ENCODE data around the gene ZNF343. TPM values are rescaled to one million over a fixed set of nuclear protein-coding genes. Genes with fewer than 3 reads are reported as not detected.

ZNF343 gene
- total and polyA plus RNA-seq, 10 of the 15 experiments (the other 5 are each of a cell fraction or from before 2014, with no cell fraction given) = 1.3 to 11.1 (median 9.0) TPM

GRCh38 chr20:2536560-2536986 lies 27.9 kb upstream of the ZNF343 start, which contains the start of gene TMC2:
TMC2 (plus strand) TSS chr20:2536573; CDS start chr20:2536622, 49 bp downstream.
- no peaks in the 10 kb centered on the region for H3K4me1 ChIP-seq (ENCODE audit: control insufficient read depth, insufficient read depth, low read length)
- ChIA-PET CTCF (no interaction called here), POLR2A (no interaction called here), SMC1A (ENCODE audit: uncharacterized antibody, unreplicated experiment) (no interaction called here), RAD21 (ENCODE audit: unreplicated experiment) (no interaction called here)
- WGBS (ENCODE audit: insufficient coverage, insufficient replicate concordance, low lambda C conversion rate, missing lambda C conversion rate) = 40% methylated on average over 13 of the region's 13 CpGs
- no peak within 1 kb of the TSS for H3K9ac ChIP-seq (ENCODE audit: control insufficient read depth, insufficient read depth, low read length)
- FAIRE-seq (no peak), DNase-seq (ENCODE audit: low read depth, low spot score) (no peak), ATAC-seq (no peak)
- H3K27me3 ChIP-seq (replicated peaks in 1 of 2; ENCODE audit: control insufficient read depth in 2 of 2, insufficient read depth in 2 of 2, low read length in 1 of 2) = peaks cover 0 to 3% of the 10 kb centered on the region in 2 experiments; a peak in 2 of 4 replicates
- no TSS peak for BruUV-seq (replicated peaks)
- H3K4me2 ChIP-seq (ENCODE audit: control insufficient read depth, insufficient read depth) = no peak within 1 kb of the TSS
- H3K27ac ChIP-seq (ENCODE audit: control insufficient read depth, insufficient read depth) = no peak within 1 kb of the TSS
- in situ Hi-C loops (cut with MboI) = no loop called here
- H3K4me3 ChIP-seq = no peak within 1 kb of the TSS
- no peaks in the 10 kb centered on the region for H4K20me1 ChIP-seq (ENCODE audit: control insufficient read depth, insufficient read depth)
- no peaks in the 10 kb centered on the region for H3K79me2 ChIP-seq (ENCODE audit: control insufficient read depth, insufficient read depth, low read length)
- intact Hi-C loops (cut with micrococcal nuclease; ENCODE audit: unreplicated experiment) = no loop called here
- no peaks in the 10 kb centered on the region for H3K9me3 ChIP-seq (replicated peaks; ENCODE audit: control insufficient read depth, insufficient read depth, low read length)
- no peak within 1 kb of the TSS for H2AFZ ChIP-seq (ENCODE audit: control insufficient read depth, low read depth, low read length)
- H3K36me3 ChIP-seq (ENCODE audit: control insufficient read depth in 2 of 2, insufficient read depth in 2 of 2, low read length in 1 of 2) = no peaks in the 10 kb centered on the region
- TF ChIP-seq NR2C2 (IDR thresholded peaks at IDR 0.05; ENCODE audit: borderline replicate concordance, control insufficient read depth, insufficient read length, low read depth) (no peak), MEF2B (IDR thresholded peaks at IDR 0.05; ENCODE audit: partially characterized antibody, poor library complexity, severe bottlenecking) (no peak), CBX3 (IDR thresholded peaks at IDR 0.05; ENCODE audit: borderline replicate concordance, low read depth) (no peak), IRF3 (IDR thresholded peaks at IDR 0.05) (no peak), EGR1 (IDR thresholded peaks at IDR 0.05; ENCODE audit: borderline replicate concordance in 1 of 2, low read depth in 2 of 2, low read length in 2 of 2) (no peak), PRDM15 (CRISPR knock-in tag; IDR thresholded peaks at IDR 0.05) (no peak), JUNB (IDR thresholded peaks at IDR 0.05) (no peak), RFX5 (IDR thresholded peaks at IDR 0.05; ENCODE audit: low read depth, low read length) (no peak), ZNF384 (IDR thresholded peaks at IDR 0.05; ENCODE audit: borderline replicate concordance, low read depth, low read length) (no peak), RELB (IDR thresholded peaks at IDR 0.05; ENCODE audit: low read depth) (no peak), STAT1 (conservative IDR thresholded peaks at IDR 0.05) (no peak), IRF4 (IDR thresholded peaks at IDR 0.05; ENCODE audit: low read depth, low read length) (no peak)
- TF ChIP-seq, protein P1, sequence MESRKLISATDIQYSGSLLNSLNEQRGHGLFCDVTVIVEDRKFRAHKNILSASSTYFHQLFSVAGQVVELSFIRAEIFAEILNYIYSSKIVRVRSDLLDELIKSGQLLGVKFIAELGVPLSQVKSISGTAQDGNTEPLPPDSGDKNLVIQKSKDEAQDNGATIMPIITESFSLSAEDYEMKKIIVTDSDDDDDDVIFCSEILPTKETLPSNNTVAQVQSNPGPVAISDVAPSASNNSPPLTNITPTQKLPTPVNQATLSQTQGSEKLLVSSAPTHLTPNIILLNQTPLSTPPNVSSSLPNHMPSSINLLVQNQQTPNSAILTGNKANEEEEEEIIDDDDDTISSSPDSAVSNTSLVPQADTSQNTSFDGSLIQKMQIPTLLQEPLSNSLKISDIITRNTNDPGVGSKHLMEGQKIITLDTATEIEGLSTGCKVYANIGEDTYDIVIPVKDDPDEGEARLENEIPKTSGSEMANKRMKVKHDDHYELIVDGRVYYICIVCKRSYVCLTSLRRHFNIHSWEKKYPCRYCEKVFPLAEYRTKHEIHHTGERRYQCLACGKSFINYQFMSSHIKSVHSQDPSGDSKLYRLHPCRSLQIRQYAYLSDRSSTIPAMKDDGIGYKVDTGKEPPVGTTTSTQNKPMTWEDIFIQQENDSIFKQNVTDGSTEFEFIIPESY (IDR thresholded peaks at IDR 0.05) = no peak
